Measurements from ENCODE around the gene COMMD1. TPM values are rescaled to one million over a fixed set of nuclear protein-coding genes. Genes with fewer than 3 reads are reported as not detected.

Gene COMMD1
- total and polyA plus RNA-seq, 2 experiments from 2014 or later, result 54.9 to 83.7 TPM

DNA sequence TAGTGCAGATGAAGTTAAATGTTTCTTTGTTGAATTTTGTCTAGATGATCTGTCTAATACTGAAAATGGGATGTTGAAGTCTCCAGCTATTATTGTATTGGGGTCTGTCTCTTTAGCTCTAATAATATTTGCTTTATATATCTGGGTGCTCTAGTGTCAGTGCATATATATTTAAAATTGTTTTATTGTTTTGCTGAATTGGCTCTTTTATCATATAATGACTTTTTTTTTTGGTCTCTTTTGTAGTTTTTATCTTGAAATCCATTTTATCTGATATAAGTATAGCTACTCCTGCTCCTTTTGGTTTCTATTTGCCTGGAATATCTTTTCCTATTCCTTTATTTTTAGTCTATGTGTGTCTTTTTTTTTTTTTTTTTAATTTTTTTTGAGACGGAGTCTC lies 79.2 kb downstream of the COMMD1 start:
- Histone ChIP-seq H3K4me2 (no peak overlapping the region), H2AFZ (no peak overlapping the region), H3K36me3 (ENCODE audit: insufficient read depth) (no peaks in the 10 kb centered on the region), H3K4me1 (ENCODE audit: insufficient read depth) (no peaks in the 10 kb centered on the region), H4K20me1 (replicated peaks; ENCODE audit: insufficient read depth) (no peaks in the 10 kb centered on the region), H3K4me3 (no peak overlapping the region), H3F3A (replicated peaks; ENCODE audit: low read depth) (no peaks in the 10 kb centered on the region), H3K9me2 (ENCODE audit: insufficient read depth) (no peaks in the 10 kb centered on the region), H3K27me3 (ENCODE audit: insufficient read depth) (no peaks in the 10 kb centered on the region), H3K27ac (ENCODE audit: low read depth) (no peak overlapping the region), H3K79me2 (replicated peaks; ENCODE audit: insufficient read depth) (peaks cover 4% of the 10 kb centered on the region; the same call in 1 of the 2 replicates)
- Mint-ChIP-seq H3K4me3 (no peak overlapping the region), H3K27ac (no peak overlapping the region), H3K9me3 (peaks cover 9% of the 10 kb centered on the region), H3K36me3 (ENCODE audit: low read depth) (peaks cover 5% of the 10 kb centered on the region; the same call in 1 of the 3 replicates), H3K27me3 (ENCODE audit: insufficient read depth, low read depth, poor library complexity) (no peaks in the 10 kb centered on the region), H3K4me1 (peaks cover 10% of the 10 kb centered on the region)
- TF ChIP-seq EZH2phosphoT487 (IDR thresholded peaks at IDR 0.05; ENCODE audit: unreplicated experiment), result no peak
- TF ChIP-seq JUNB (IDR thresholded peaks at IDR 0.05; ENCODE audit: unreplicated experiment), result no peak
- no peak for TF ChIP-seq ETS1 (IDR thresholded peaks at IDR 0.05)
- TF ChIP-seq NANOG (IDR thresholded peaks at IDR 0.05; ENCODE audit: borderline replicate concordance), result no peak
- no peak for TF ChIP-seq STAT1 (IDR thresholded peaks at IDR 0.05; ENCODE audit: unreplicated experiment)
- no peak for TF ChIP-seq CREB1 (CRISPR knock-in tag; IDR thresholded peaks at IDR 0.05; ENCODE audit: low read depth)
- no peak for TF ChIP-seq ZNF331 (CRISPR knock-in tag; IDR thresholded peaks at IDR 0.05; ENCODE audit: low read depth)
- no peak for TF ChIP-seq ZNF462 (CRISPR knock-in tag; IDR thresholded peaks at IDR 0.05)
- TF ChIP-seq, protein P1, sequence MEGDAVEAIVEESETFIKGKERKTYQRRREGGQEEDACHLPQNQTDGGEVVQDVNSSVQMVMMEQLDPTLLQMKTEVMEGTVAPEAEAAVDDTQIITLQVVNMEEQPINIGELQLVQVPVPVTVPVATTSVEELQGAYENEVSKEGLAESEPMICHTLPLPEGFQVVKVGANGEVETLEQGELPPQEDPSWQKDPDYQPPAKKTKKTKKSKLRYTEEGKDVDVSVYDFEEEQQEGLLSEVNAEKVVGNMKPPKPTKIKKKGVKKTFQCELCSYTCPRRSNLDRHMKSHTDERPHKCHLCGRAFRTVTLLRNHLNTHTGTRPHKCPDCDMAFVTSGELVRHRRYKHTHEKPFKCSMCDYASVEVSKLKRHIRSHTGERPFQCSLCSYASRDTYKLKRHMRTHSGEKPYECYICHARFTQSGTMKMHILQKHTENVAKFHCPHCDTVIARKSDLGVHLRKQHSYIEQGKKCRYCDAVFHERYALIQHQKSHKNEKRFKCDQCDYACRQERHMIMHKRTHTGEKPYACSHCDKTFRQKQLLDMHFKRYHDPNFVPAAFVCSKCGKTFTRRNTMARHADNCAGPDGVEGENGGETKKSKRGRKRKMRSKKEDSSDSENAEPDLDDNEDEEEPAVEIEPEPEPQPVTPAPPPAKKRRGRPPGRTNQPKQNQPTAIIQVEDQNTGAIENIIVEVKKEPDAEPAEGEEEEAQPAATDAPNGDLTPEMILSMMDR (conservative IDR thresholded peaks at IDR 0.05; ENCODE audit: low read depth in 2 of 2), result no peak
- no peak for ATAC-seq
- DNase-seq (ENCODE audit: low spot score), result no peak

Data from GM23338 (cell line).